LoVo (cell line): Measurements from ENCODE around the gene LCA5.
"Not testable (repeated sequence)": the region's sequence is repeated elsewhere in the genome, so short reads cannot be mapped to it uniquely, and the experiment has no call there.

Experiments
- DNase-seq: peaks from one replicate; pipeline ENCODE4 v3.0.0-alpha.2; 2016; ENCODE audit warnings: low spot score

The LCA5 gene

DNA sequence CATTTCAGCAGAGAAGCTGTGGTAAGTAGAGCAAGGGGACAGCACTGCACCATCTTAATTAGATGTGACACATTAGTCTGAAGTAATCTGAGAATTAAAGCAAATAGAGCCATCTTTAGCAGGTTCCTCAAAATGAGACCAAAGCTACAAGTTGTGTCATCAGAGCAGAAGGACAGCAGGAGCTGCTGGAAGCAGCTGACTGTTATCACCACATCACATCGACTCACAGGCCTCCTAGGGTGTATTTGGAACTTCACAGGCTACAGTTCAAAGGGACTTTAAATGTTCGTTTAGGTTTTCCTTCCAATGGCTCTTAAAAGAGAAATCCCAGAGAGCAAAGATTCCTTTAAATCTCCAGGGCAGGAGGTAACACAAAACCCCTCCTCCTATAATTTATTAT, 69.5 kb downstream of the LCA5 start:
- no peak for DNase-seq

DNA sequence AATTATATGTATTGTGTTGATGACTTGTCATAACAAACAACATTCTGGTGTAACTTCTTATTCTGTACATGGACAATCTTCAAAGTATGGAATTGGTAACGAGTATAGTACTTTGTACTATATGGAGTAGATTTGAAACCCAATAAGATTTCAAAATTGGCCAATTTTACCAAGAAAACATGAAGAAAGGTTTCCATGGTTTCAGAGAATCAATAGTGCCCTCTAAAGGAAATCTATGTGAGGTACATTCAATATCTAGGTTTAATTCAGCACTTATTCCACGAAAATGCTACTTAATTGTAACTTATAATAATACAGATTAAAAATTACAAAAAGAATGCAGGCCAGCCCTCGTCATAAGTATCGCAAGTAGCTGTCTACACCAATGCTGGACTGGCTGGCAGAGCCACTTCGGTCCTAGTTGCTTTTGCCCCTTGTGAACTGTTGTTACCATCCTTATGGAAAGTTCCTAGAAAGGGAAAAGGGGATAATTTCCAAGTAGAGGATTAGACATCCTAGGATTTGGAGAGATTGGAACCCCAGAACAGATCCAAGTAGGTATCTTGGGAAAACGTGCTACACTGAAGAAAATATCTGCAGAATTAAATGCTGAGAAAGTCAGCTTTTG, 70.9 kb downstream of the LCA5 start:
- no peak for DNase-seq

GRCh38 chr6:79465381-79465780, 71.8 kb downstream of the LCA5 start:
- no peak for DNase-seq

GRCh38 chr6:79463621-79464050, 73.6 kb downstream of the LCA5 start:
- DNase-seq, result peak; percentile 86

DNA sequence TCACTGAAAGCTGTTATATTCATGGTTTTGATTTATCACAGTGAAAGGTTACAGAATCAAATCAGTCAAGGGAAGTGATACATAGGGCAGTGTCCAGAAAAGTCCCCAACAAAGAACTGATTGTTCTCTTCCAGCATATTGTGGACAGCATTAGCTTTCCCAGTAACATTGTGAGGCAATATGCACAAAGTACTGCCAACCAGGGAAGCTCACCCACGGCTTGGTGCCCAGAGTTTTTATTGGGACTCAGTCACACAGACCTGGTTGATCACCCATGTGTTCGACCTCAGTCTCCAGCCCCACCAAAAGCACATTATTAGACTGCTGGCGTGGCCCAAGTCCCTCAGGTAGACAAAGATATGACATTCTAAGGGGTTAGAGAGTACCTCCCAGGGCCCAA, 76.0 kb downstream of the LCA5 start:
- peak; percentile 38 for DNase-seq

- no peak for DNase-seq
These were observed 81.8 kb downstream of the LCA5 start for GRCh38 chr6:79455446-79455845.

GRCh38 chr6:79453558-79454042, 83.6 kb downstream of the LCA5 start:
- peak; percentile 43 for DNase-seq

DNA sequence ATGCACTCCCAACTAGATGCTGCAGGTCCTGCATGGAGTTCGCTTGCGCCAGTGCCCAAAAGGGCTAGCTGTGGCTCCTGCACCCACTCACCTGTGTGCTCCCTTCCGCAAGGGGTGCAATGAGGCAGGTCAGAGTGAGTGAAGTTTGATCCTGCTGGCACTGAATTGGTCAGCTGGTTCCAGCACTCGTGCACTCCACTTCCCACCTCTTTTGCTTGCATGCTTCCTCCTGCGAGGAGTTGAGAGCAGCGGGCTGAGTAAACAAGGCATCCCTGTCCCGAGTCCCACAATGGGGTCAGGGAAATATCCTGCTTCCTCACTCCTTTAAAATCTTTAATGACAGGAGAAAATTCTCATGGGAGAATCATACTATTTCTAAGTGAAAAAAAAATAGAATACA, 86.2 kb downstream of the LCA5 start:
- no peak for DNase-seq

DNA sequence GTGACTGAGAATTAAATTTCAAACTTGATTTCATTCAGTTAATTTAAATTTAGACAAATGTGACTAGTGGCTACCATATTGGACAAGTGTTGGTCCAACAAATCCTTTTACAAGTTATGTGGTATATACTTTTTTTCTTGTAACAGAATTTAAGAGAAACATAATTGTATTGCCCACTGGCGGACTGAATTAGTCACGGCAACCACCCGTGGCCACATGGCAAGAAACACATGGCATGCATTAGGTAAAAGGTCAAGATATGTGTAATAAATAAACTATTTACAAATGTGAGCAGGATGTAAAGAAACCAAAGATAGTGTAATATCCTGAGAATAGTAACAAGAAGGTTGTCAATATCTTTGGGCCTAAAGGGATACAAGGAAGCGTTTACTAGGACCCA, 91.2 kb downstream of the LCA5 start:
- DNase-seq, result no peak

GRCh38 chr6:79443876-79444275, 93.4 kb downstream of the LCA5 start:
- DNase-seq, result not testable (repeated sequence)

DNA sequence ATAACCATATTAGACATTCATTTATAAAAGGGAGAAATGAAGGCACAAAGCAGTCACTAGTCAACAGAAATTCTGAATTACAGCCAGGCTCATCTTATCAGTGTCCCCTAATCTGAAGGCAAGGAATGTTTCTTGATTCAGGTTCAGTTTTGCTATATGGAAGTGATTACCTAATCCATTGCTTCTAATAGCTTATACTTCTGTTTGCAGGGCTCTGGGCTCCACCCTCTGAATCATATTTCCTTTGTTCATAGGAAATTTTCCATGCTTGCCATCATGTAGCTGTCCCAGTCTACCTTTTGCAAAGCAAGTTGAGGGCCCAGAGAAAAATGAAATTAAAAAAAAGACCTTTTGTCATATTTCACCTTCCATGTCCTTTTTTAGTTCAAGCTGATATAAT, 96.0 kb downstream of the LCA5 start:
- DNase-seq, result no peak

GRCh38 chr6:79440598-79440997, 96.6 kb downstream of the LCA5 start:
- DNase-seq, result no peak

GRCh38 chr6:79438030-79438429, 99.2 kb downstream of the LCA5 start:
- no peak for DNase-seq

GRCh38 chr6:79436241-79436640, 101.0 kb downstream of the LCA5 start:
- DNase-seq, result peak; percentile 29

DNA sequence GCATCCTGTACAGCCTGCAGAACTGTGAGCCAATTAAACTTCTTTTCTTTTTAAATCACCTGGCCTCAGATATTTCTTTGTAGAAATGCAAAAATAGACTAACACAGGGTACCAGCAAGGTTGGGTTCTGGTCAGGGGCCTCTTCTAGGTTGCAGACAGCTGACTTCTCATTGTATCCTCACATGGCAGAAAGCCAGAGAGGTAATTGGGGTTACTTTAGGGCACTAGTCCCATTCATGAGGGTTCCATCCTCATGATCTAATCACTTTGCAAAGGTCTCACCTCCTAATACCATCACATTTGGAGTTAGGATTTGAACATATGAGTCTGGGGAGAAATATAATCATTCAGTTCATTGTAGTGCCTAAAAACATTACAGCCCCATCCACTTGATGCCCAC, 101.5 kb downstream of the LCA5 start:
- no peak for DNase-seq
